CD4-positive, alpha-beta T cell treated with Interleukin-6 at 100 ng/mL for 8 hours (primary cell): ENCODE measurements around the gene LRRC56.

Experiments
- DNase-seq: peaks from one replicate; pipeline ENCODE4 v3.0.0-alpha.2; 2020; ENCODE audit warnings: mixed read lengths, low spot score

Gene LRRC56

GRCh38 chr11:598005-598680 is 60.8 kb downstream of the LRRC56 start:
- no peak for DNase-seq

GRCh38 chr11:601573-602245 is 64.4 kb downstream of the LRRC56 start:
- DNase-seq = no peak

- DNase-seq = no peak
Measured at GRCh38 chr11:603154-603553, 65.8 kb downstream of the LRRC56 start.
